BE2C (cell line): ENCODE measurements around the gene CAMKMT.
"Not testable (repeated sequence)": the region's sequence is repeated elsewhere in the genome, so short reads cannot be mapped to it uniquely, and the experiment has no call there.

Experiments
- DNase-seq: peaks from one replicate; pipeline ENCODE4 v3.0.0-alpha.2; 2020
- H3K27me3 ChIP-seq: fragments of 250-450 bp; sonication (Bioruptor Pico); 2 replicates; pipeline ENCODE4 v1.5.1; 2020; ENCODE audit warnings: mild to moderate bottlenecking
- H3K36me3 ChIP-seq: fragments of 250-450 bp; sonication (Bioruptor Pico); 2 replicates; pipeline ENCODE4 v1.5.1; 2020; ENCODE audit warnings: mild to moderate bottlenecking
- H3K4me1 ChIP-seq: fragments of 250-450 bp; sonication (Bioruptor Pico); 2 replicates; pipeline ENCODE4 v1.5.1; 2020
- H3K4me3 ChIP-seq: 2 replicates; pipeline ENCODE4 v1.5.1; 2011; ENCODE audit warnings: low read depth, low read length
- H3K9me3 ChIP-seq: fragments of 250-450 bp; sonication (Bioruptor Pico); 2 replicates; pipeline ENCODE4 v1.5.1; 2020
- TF ChIP-seq, protein P1 (sequence below): IDR thresholded peaks from 2 replicates; pipeline ENCODE4 v1.5.1; 2012; ENCODE audit warnings: mild to moderate bottlenecking, low read depth, low read length

The CAMKMT gene

DNA sequence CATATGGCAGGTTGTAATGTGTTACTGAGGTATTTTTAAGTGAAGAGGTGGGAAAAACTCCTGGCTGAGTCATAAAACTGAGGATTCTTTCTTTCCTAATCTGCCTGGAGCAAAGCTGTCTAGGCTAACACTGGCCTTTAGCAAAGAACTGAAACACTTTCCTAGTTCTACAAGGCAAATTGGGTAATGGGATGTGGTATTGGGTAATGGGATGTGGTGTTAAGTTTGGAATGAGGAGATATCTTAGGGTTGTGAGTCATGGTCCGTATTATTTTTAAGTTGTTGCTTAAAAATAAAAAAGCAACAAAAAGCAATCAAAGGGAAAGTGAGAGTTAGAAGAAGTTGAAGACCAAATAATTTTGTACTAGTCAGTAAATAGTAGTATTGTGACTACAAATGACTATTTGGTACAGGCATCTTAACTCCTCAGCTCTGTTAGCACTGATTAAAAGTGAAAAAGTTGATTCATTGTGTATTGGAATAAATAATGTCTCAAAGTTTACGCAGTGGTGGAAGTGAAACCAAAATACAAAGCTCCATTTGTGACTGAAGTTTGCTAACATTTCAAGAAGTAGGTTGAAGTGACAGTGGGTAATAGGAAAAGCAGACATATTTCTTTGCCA is 216.8 kb downstream of the CAMKMT start:
- Histone ChIP-seq H3K27me3 (no peaks in the 10 kb centered on the region), H3K9me3 (no peaks in the 10 kb centered on the region), H3K36me3 (no peaks in the 10 kb centered on the region), H3K4me1 (peaks cover 12% of the 10 kb centered on the region), H3K4me3 (no peak overlapping the region)
- DNase-seq: no peak
- TF ChIP-seq, protein P1, sequence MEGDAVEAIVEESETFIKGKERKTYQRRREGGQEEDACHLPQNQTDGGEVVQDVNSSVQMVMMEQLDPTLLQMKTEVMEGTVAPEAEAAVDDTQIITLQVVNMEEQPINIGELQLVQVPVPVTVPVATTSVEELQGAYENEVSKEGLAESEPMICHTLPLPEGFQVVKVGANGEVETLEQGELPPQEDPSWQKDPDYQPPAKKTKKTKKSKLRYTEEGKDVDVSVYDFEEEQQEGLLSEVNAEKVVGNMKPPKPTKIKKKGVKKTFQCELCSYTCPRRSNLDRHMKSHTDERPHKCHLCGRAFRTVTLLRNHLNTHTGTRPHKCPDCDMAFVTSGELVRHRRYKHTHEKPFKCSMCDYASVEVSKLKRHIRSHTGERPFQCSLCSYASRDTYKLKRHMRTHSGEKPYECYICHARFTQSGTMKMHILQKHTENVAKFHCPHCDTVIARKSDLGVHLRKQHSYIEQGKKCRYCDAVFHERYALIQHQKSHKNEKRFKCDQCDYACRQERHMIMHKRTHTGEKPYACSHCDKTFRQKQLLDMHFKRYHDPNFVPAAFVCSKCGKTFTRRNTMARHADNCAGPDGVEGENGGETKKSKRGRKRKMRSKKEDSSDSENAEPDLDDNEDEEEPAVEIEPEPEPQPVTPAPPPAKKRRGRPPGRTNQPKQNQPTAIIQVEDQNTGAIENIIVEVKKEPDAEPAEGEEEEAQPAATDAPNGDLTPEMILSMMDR: no peak

DNA sequence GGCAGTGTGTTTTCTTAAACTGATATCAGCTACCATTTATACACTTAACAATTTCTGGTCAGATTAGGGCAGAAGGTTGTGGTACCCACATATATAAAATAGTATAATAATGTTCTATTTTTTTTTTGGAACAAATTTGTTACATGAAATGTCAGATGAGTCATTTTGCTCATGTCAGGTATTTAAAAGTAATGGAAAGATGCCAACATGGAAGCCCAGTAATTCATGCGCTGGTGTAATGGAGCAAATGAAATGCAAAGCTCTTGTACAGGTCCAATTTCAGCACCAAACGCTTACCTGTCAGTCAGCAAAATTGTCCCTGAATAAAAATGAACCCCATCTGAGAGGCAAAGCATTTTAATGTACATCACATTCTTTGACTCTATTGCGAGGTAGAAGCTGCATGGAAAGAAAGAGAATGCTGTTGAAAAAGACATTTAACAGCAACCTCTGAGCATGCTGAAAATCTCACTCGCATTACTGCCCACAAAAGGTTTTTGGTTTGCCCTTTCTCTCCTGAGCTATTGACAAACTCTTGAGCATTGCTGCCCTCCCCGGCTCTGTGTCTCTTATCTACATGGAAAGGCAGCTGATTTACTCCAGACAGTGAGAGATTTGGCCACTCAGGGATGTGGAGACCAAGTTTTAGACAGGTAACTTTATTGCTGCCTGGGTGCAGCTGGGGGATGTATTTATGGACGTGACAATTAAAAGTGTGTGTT is 217.5 kb downstream of the CAMKMT start:
- TF ChIP-seq, protein P1: no peak
- H3K36me3 ChIP-seq: no peaks in the 10 kb centered on the region
- H3K9me3 ChIP-seq: no peaks in the 10 kb centered on the region

DNA sequence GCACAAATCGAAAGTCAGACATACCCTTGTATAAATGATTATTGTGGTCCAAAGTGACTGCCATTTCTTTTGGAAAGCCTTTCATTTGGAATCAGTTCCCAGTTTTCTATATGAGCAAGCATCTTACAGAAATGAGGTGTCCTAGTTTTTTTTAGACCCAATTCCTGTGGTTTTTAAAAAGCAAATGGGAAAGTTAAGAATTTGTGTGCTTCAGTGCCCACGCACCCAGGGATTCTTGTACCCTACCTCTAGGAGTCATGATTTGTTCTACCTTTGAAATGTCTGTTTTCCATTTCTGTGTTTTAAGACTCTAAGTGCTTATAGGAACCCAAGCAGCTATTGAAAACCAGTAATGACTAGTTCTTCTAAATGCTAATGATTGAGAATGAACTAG is 218.1 kb downstream of the CAMKMT start:
- TF ChIP-seq, protein P1: no peak
- DNase-seq: no peak
- Histone ChIP-seq H3K4me1 (peaks cover 5% of the 10 kb centered on the region), H3K4me3 (no peak overlapping the region), H3K27me3 (no peaks in the 10 kb centered on the region), H3K36me3 (no peaks in the 10 kb centered on the region), H3K9me3 (no peaks in the 10 kb centered on the region)

More for the DNA sequence above, 217.5 kb downstream of the CAMKMT start:
- DNase-seq: no peak
- Histone ChIP-seq H3K4me3 (no peak overlapping the region), H3K27me3 (no peaks in the 10 kb centered on the region), H3K4me1 (peaks cover 6% of the 10 kb centered on the region)

DNA sequence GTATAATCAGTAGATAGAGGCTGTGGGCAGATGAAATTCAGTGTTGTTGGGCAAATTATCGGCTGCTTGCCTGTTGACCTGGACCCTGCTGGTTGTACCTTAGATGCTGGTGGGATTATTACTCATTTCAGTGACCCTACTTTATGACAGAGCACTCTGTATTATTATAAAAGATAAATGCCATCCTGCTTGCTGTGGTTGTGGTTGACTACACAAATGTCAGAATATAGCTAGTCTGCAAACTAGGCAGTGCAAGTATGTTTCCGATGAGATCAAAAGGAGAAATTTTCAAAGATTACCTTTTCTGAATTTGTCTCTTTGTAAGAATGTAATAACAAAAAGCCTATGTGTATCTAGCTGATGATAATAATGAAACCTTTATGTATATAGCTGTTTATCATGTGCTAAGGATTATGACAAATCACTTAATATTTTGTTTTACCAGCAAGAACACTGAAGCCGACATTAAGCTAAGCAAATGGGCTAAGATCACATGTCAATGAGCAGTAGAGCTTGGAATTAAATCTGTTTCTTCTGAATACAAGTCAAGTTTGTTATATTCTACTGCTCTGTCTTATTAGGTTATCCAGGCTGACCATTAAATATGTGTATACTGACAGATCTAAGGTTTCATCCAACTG is 219.2 kb downstream of the CAMKMT start:
- Histone ChIP-seq H3K4me3 (no peak overlapping the region), H3K4me1 (peaks cover 5% of the 10 kb centered on the region), H3K27me3 (no peaks in the 10 kb centered on the region), H3K9me3 (no peaks in the 10 kb centered on the region), H3K36me3 (no peaks in the 10 kb centered on the region)
- TF ChIP-seq, protein P1: no peak
- no peak for DNase-seq

DNA sequence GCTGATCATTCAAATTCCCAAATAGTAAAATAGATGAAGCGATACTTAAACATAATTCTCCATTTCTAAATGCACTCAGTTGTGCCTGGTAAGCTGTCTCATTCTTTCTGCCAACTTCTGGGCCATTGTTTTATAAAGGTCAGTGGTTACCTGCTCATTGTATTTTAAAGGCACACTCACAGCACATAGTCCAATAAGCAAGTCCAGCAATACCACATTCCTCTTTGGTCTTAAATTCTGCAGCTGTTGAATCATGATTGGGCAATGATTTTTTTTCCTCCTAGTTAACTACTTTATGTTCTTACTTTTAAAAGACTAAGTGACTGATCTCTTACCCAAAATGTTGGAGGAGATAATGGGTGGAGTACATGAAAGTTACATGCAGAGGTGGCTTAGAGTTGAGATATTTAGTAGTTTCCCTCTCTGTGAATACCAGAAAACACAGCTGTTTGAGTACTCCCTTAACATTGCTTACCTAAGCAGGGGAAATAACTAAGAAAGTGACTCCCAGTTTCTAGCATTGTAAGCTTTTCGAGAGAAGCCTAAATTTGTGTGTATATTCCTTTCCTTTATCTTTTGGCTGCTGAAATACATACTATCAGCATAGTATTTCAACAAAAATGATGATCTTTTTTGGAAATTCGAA is 220.7 kb downstream of the CAMKMT start:
- Histone ChIP-seq H3K9me3 (no peaks in the 10 kb centered on the region), H3K36me3 (no peaks in the 10 kb centered on the region), H3K4me1 (peaks cover 2% of the 10 kb centered on the region), H3K4me3 (no peak overlapping the region), H3K27me3 (no peaks in the 10 kb centered on the region)
- no peak for DNase-seq
- TF ChIP-seq, protein P1: no peak

DNA sequence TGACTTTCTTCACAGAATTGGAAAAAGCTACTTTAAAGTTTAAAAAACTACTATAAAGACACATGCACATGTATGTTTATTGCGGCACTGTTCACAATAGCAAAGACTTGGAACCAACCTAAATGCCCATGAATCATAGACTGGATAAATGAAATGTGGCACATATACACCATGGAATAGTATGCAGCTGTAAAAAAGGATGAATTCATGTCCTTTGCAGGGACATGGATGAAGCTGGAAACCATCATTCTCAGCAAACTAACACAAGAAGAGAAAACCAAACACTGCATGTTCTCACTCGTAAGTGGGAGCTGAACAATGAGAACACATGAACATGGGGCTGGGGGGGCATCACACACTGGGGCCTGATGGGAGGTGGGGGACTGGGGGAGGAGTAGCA is 233.9 kb downstream of the CAMKMT start:
- not testable (repeated sequence) for H3K4me3 ChIP-seq, H3K9me3 ChIP-seq, DNase-seq

More for the DNA sequence above, 233.9 kb downstream of the CAMKMT start:
- not testable (repeated sequence) for H3K36me3 ChIP-seq, H3K27me3 ChIP-seq, H3K4me1 ChIP-seq
